ENCODE results near the gene LRRC18.

GRCh38 chr10:48884179-48885045, 55.2 kb downstream of the LRRC18 start:
- no peak for TF ChIP-seq CTCF (conservative IDR thresholded peaks at IDR 0.05)
- TF ChIP-seq EZH2 (IDR thresholded peaks at IDR 0.05; ENCODE audit: low read depth), result no peak
